Neural crest cell (in vitro differentiated cells): ENCODE measurements around the gene EXOC6B. TPM values are rescaled to one million over a fixed set of nuclear protein-coding genes. Genes with fewer than 3 reads are reported as not detected.
A peak's percentile ranks its signal among the peaks of the same experiment; 100 is the strongest.

Experiments
- DNase-seq: peaks from one replicate; pipeline ENCODE4 v3.0.0; 2021; ENCODE audit warnings: low read depth, mixed read lengths, low spot score
- H3K27ac Mint-ChIP-seq: one replicate; pipeline ENCODE4 v1.8.0; 2021; ENCODE audit warnings: mild to moderate bottlenecking, mixed read lengths; ENCODE audit not compliant: unreplicated experiment
- H3K27me3 Mint-ChIP-seq: 2 replicates; pipeline ENCODE4 v1.8.0; 2021; ENCODE audit warnings: low read depth, mild to moderate bottlenecking, mixed read lengths
- H3K36me3 Mint-ChIP-seq: 2 replicates; pipeline ENCODE4 v1.8.0; 2021; ENCODE audit warnings: low read depth, mild to moderate bottlenecking, mixed read lengths
- H3K4me1 Mint-ChIP-seq: 2 replicates; pipeline ENCODE4 v1.8.0; 2021; ENCODE audit warnings: mixed read lengths
- H3K4me3 Mint-ChIP-seq: one replicate; pipeline ENCODE4 v1.8.0; 2021; ENCODE audit warnings: mild to moderate bottlenecking, mixed read lengths
- H3K9me3 Mint-ChIP-seq: 2 replicates; pipeline ENCODE4 v1.8.0; 2021; ENCODE audit warnings: mixed read lengths
- CTCF ChIP-seq: fragments of 200-600 bp; sonication (generic); conservative IDR thresholded peaks from 2 replicates; pipeline ENCODE4 v1.5.0; 2021; ENCODE audit warnings: antibody characterized with exemption, mild to moderate bottlenecking
- total RNA-seq: library from RNA; stranded (reverse); gene quantifications from 2 replicates; pipeline ENCODE4 v1.2.1, GENCODE V29; 2021

Gene EXOC6B
- total RNA-seq, 1 donor from 2014 or later, result 28.2 TPM

DNA sequence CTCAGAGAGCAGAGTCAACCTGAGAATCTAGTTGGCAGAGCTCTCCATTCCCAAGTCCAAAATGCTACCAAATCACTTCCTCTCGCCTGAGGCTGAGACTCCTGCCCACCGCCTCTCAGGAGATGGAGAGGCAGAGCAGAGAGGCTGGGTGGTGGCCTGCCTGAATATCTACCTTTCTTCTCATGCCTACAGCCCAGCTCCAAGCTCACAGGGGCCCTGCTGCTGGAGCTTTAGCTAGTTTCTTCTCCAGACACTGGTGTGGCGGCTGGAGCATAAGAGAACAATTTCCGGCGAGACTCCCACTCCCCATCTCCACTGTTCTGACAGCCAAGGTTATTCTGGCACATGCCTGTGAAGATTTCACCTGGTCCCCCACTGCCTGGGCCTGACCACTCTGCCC, 670.1 kb downstream of the EXOC6B start:
- peaks cover 30% of the 10 kb centered on the region for H3K4me1 Mint-ChIP-seq
- no peak overlapping the region for H3K4me3 Mint-ChIP-seq
- DNase-seq, result no peak
- no peaks in the 10 kb centered on the region for H3K36me3 Mint-ChIP-seq
- H3K9me3 Mint-ChIP-seq, result no peaks in the 10 kb centered on the region
- H3K27me3 Mint-ChIP-seq, result peaks cover 70% of the 10 kb centered on the region
- no peak for TF ChIP-seq CTCF
- no peak overlapping the region for H3K27ac Mint-ChIP-seq

DNA sequence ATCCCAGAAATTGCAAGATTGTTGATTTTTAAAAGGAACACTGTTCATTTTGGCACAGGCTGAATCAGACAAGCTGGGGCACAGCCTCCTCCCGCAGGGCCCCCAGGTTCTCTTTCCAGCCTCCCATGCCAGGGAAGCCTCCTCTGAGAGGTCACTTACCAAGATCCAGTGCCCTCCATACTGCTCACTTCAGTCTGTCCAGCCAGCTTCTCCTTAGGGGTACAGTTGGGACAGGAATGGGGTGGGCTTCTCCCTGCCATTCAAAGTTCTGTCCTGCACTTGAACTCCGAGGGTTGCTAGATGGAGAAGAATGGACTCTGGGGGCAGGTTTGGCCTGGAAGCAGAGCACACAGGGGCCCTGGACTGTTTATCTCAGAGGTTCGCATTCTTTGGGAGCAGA, 670.7 kb downstream of the EXOC6B start:
- Mint-ChIP-seq H3K36me3 (no peaks in the 10 kb centered on the region), H3K4me3 (no peak overlapping the region), H3K4me1 (peaks cover 32% of the 10 kb centered on the region), H3K27ac (peak overlapping the region; percentile 50), H3K9me3 (no peaks in the 10 kb centered on the region), H3K27me3 (peaks cover 71% of the 10 kb centered on the region)
- DNase-seq, result no peak
- no peak for TF ChIP-seq CTCF

DNA sequence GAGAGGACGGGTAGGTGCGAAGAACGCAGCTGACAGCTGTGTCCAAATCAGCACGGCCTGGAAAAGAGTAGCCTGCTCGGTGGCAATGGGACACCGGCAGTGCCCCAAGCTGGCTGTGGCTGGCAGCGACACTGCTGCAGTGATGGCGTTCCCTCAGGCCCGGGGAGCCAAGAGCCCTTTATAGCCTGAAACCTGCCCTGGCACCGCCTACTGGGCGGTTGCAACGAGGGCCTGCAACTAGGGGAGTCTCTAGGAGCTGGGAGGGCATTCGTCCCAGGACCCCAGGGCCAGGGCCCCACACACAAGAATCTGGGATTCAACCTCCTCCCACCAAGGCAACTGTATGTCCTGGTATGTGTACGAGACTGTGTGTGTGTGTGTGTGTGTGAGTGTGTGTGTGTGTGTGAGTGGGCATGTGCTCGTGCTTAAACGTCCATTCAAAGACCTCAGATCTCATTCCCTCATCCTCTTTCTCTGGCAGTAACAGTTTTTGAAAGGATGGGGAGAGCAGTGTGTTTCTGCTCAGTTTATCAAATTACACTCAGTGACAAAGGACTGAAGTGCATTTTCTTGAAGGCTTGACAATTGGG, 671.4 kb downstream of the EXOC6B start:
- no peaks in the 10 kb centered on the region for H3K36me3 Mint-ChIP-seq
- H3K27ac Mint-ChIP-seq, result no peak overlapping the region
- peaks cover 38% of the 10 kb centered on the region for H3K4me1 Mint-ChIP-seq
- TF ChIP-seq CTCF, result no peak
- peak overlapping the region; percentile 27 for H3K4me3 Mint-ChIP-seq
- H3K27me3 Mint-ChIP-seq, result peaks cover 74% of the 10 kb centered on the region
- no peak for DNase-seq
- no peaks in the 10 kb centered on the region for H3K9me3 Mint-ChIP-seq

- no peak for DNase-seq
- Mint-ChIP-seq H3K9me3 (no peaks in the 10 kb centered on the region), H3K36me3 (no peaks in the 10 kb centered on the region), H3K4me3 (peak overlapping the region; percentile 27), H3K4me1 (peaks cover 44% of the 10 kb centered on the region), H3K27me3 (peaks cover 80% of the 10 kb centered on the region), H3K27ac (peak overlapping the region; percentile 8)
- no peak for TF ChIP-seq CTCF
Measured at GRCh38 chr2:72153924-72154323, 671.9 kb downstream of the EXOC6B start.

- DNase-seq, result no peak
- no peak for TF ChIP-seq CTCF
- Mint-ChIP-seq H3K27ac (peak overlapping the region; percentile 72), H3K4me1 (peaks cover 48% of the 10 kb centered on the region), H3K9me3 (no peaks in the 10 kb centered on the region), H3K27me3 (peaks cover 84% of the 10 kb centered on the region), H3K4me3 (peak overlapping the region; percentile 75), H3K36me3 (no peaks in the 10 kb centered on the region)
Measured at GRCh38 chr2:72153026-72153791, 672.6 kb downstream of the EXOC6B start.
